ENCODE measurements around the gene AP4E1. TPM values are rescaled to one million over a fixed set of nuclear protein-coding genes. Genes with fewer than 3 reads are reported as not detected.
A peak's percentile ranks its signal among the peaks of the same experiment; 100 is the strongest.
"Not testable (repeated sequence)": the region's sequence is repeated elsewhere in the genome, so short reads cannot be mapped to it uniquely, and the experiment has no call there.

The AP4E1 gene
- total RNA-seq, 1 donor from 2014 or later, result 10.1 TPM

DNA sequence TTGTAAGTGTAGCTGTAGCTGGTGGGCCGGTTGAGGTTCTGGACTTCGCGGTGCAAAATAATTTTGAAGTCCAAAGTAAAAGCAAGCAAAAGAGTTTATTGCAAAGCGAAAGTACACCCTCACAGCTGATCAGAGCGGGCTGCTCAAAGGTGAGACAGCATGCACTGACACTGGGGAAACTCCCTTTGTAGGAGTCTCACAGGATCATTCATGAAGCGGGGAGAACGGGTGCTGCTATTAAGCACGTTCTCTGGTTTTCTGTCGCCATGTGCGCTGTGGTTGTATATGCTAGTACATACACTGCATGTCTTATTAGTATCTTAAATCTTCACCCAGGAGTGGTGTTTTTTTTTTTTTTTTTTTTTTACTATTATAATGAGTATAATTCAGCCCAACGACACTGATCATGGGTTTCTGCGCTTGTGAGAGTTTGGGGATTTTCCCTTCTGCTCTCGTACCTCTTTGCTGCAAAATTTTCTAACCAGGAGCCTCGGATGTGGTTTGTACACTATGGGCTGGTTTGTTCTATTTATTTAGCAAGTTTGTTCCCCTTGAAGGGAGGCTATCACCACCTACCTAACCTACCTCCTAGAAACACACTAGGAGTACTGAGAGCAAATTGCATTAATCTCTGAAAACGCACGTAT lies 1.4 kb upstream of the AP4E1 start:
- peak overlapping the region; percentile 82 for H3K27ac Mint-ChIP-seq
- peaks cover 9% of the 10 kb centered on the region for H3K4me1 Mint-ChIP-seq (ENCODE audit: unreplicated experiment)
- peak overlapping the region; percentile 92 for H3K4me3 Mint-ChIP-seq
- TF ChIP-seq, protein P1, sequence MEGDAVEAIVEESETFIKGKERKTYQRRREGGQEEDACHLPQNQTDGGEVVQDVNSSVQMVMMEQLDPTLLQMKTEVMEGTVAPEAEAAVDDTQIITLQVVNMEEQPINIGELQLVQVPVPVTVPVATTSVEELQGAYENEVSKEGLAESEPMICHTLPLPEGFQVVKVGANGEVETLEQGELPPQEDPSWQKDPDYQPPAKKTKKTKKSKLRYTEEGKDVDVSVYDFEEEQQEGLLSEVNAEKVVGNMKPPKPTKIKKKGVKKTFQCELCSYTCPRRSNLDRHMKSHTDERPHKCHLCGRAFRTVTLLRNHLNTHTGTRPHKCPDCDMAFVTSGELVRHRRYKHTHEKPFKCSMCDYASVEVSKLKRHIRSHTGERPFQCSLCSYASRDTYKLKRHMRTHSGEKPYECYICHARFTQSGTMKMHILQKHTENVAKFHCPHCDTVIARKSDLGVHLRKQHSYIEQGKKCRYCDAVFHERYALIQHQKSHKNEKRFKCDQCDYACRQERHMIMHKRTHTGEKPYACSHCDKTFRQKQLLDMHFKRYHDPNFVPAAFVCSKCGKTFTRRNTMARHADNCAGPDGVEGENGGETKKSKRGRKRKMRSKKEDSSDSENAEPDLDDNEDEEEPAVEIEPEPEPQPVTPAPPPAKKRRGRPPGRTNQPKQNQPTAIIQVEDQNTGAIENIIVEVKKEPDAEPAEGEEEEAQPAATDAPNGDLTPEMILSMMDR (conservative IDR thresholded peaks at IDR 0.05), result no peak
- no peaks in the 10 kb centered on the region for H3K9me3 Mint-ChIP-seq
- H3K27me3 Mint-ChIP-seq, result no peaks in the 10 kb centered on the region
- no peaks in the 10 kb centered on the region for H3K36me3 Mint-ChIP-seq
- DNase-seq (ENCODE audit: extremely low spot score, unreplicated experiment), result no peak

DNA sequence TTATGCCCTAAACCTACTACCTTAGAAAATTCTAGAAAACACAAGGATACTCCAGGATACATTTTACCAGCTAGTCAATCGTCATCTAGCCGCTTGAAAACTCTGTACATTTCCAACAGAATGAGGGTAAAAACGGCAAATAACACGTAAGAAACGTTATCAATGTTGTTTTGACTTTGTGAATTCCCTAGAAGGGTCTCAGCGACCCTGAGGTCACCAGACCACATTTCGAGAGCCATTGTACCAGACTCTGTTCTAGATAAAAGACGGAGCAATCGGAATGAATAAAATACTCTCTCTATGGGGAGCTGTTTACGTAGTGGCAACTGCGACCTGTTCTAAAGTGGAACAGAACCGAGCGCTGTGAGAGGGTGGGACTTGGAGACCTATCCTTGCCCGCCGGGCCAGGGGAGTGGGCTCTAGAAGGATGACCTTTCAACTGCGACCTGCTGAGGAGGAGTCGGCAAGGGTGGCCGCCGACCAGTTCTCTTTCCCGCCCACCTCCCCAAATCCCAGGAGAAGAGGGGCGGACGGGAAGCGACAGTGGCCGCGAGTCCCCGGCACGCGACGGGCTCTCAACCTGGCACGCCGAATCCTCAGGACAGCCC lies 778 bp upstream of the AP4E1 start:
- Mint-ChIP-seq H3K9me3 (no peaks in the 10 kb centered on the region), H3K4me1 (ENCODE audit: unreplicated experiment) (peaks cover 9% of the 10 kb centered on the region), H3K36me3 (no peaks in the 10 kb centered on the region), H3K27ac (peak overlapping the region; percentile 82), H3K27me3 (no peaks in the 10 kb centered on the region), H3K4me3 (peak overlapping the region; percentile 92)
- no peak for DNase-seq (ENCODE audit: extremely low spot score, unreplicated experiment)
- TF ChIP-seq, protein P1 (conservative IDR thresholded peaks at IDR 0.05), result no peak

DNA sequence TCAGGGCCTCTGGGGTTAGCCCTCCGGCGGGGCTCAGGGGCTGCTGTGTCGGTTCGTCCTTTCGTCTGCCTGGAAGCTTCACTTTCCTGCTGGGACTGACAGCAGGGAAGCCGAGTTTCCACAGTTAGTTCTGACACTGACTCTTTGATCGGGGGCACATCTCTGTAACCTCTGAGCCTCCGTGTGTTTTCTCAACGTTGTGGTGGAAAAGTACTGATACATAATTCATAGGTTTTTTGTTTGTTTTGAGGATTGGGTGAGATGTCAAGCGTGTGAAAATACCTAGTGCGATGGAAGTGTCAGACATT lies 481 bp downstream of the AP4E1 start:
- H3K36me3 Mint-ChIP-seq, result peaks cover 5% of the 10 kb centered on the region
- H3K27me3 Mint-ChIP-seq, result no peaks in the 10 kb centered on the region
- H3K27ac Mint-ChIP-seq, result peak overlapping the region; percentile 87
- TF ChIP-seq, protein P1 (conservative IDR thresholded peaks at IDR 0.05), result no peak
- H3K4me1 Mint-ChIP-seq (ENCODE audit: unreplicated experiment), result peaks cover 9% of the 10 kb centered on the region
- peak overlapping the region; percentile 92 for H3K4me3 Mint-ChIP-seq
- no peaks in the 10 kb centered on the region for H3K9me3 Mint-ChIP-seq
- no peak for DNase-seq (ENCODE audit: extremely low spot score, unreplicated experiment)

DNA sequence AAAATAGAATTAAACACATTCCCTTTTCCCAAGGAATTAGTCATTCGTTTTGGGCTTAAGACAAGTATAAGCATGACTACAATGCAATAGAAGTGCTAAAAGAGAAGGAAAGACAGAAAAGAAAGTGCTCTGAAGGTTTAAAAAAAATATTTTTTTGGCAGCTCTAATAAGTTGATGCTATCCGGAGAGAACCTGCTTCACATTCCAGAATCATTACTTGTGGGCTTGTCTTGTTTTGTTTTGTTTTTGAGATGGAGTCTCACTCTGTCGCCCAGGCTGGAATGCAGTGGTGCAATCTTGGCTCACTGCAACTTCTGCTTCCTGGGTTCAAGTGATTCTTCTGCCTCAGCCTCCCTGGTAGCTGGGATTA lies 1.9 kb downstream of the AP4E1 start:
- Mint-ChIP-seq H3K4me3 (peak overlapping the region; percentile 75), H3K27ac (peak overlapping the region; percentile 57)
- not testable (repeated sequence) for H3K4me1 Mint-ChIP-seq (ENCODE audit: unreplicated experiment); H3K9me3 Mint-ChIP-seq; H3K36me3 Mint-ChIP-seq; DNase-seq (ENCODE audit: extremely low spot score, unreplicated experiment); H3K27me3 Mint-ChIP-seq

DNA sequence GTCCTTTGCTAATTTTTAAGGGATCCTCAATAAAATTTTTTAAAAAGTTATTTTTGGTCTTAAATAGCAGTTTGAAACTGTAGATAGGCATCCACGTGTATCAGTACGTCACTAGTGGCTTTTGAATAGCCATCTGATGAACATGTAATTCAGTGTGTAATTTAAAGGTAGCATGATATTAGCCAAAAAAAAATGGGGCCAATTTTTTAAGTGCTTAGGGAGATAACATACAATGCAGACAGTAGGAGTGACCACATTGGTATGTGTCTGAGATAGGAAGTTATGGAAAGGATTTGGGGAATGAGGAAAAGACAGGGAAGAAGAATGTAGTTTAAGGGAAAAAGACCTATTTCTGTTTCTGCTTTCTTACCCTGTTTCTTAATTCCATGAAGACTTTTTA lies 2.5 kb downstream of the AP4E1 start:
- Mint-ChIP-seq H3K4me3 (no peak overlapping the region), H3K27me3 (no peaks in the 10 kb centered on the region), H3K9me3 (no peaks in the 10 kb centered on the region), H3K36me3 (peaks cover 5% of the 10 kb centered on the region), H3K27ac (no peak overlapping the region), H3K4me1 (ENCODE audit: unreplicated experiment) (peaks cover 9% of the 10 kb centered on the region)
- no peak for DNase-seq (ENCODE audit: extremely low spot score, unreplicated experiment)
- TF ChIP-seq, protein P1 (conservative IDR thresholded peaks at IDR 0.05), result no peak

DNA sequence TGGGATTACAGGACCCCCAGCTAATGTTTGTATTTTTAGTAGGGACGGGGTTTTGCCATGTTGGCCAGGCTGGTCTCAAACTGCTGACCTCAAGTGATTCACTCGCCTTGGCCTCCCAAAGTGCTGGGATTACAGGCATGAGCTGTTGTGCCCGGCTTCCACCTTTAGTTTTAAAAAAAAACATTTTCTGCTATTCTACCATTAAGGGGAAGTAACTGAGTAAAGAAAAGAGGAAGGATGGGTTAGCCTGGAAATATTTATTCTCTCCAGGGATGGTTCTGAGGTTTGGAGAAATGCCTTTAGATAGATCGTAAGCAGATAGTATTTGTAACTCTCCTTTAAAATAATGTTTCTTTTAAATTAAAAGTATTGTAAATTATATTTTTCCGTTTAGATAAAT lies 3.1 kb downstream of the AP4E1 start:
- Mint-ChIP-seq H3K27ac (no peak overlapping the region), H3K4me1 (ENCODE audit: unreplicated experiment) (peaks cover 9% of the 10 kb centered on the region), H3K27me3 (no peaks in the 10 kb centered on the region), H3K4me3 (no peak overlapping the region), H3K9me3 (no peaks in the 10 kb centered on the region), H3K36me3 (peaks cover 5% of the 10 kb centered on the region)
- DNase-seq (ENCODE audit: extremely low spot score, unreplicated experiment), result no peak
- TF ChIP-seq, protein P1 (conservative IDR thresholded peaks at IDR 0.05), result no peak

Measured in type B pancreatic cell (in vitro differentiated cells).